Suprapubic skin (tissue), 4 donors: ENCODE results near the gene CERS1.

Source experiments
- CTCF ChIP-seq, 2 donors: fragments of 200-600 bp in 1 of 2; fragments of 450-650 bp in 1 of 2; sonication (generic) in 1 of 2; IDR thresholded peaks; one replicate each; pipeline ENCODE4 v1.5.1; 2016 to 2019; ENCODE audit warnings: antibody characterized with exemption in 2 of 2, mild to moderate bottlenecking in 1 of 2, moderate library complexity in 1 of 2
- EP300 ChIP-seq: sonication (generic); formaldehyde crosslinking; IDR thresholded peaks from one replicate; pipeline ENCODE4 v1.6.1; 2017; ENCODE audit warnings: antibody characterized with exemption
- POLR2A ChIP-seq, 2 donors: fragments of 450-650 bp; IDR thresholded peaks; one replicate each; pipeline ENCODE4 v1.6.1; 2017; ENCODE audit warnings: antibody characterized with exemption in 2 of 2, mild to moderate bottlenecking in 2 of 2, moderate library complexity in 2 of 2
- POLR2AphosphoS5 ChIP-seq, 3 donors: sonication (generic); formaldehyde crosslinking; IDR thresholded peaks; one replicate each; pipeline ENCODE4 v1.6.1; 2017; ENCODE audit warnings: antibody characterized with exemption in 3 of 3

- TF ChIP-seq CTCF (IDR thresholded peaks at IDR 0.05) (peak; percentile 86 to 98), EP300 (no peak), POLR2A (IDR thresholded peaks at IDR 0.05) (no peak), POLR2AphosphoS5 (IDR thresholded peaks at IDR 0.05) (no peak)
Observed at GRCh38 chr19:18865973-18866799, 29.8 kb downstream of the CERS1 start.
